ENCODE measurements around the gene PSMB1.

Gene PSMB1

GRCh38 chr6:170590725-170591124 is 37.6 kb upstream of the PSMB1 start:
- no peak for TF ChIP-seq POLR2AphosphoS5 (IDR thresholded peaks at IDR 0.05; ENCODE audit: low read depth)
- no peak for TF ChIP-seq GABPA (IDR thresholded peaks at IDR 0.05; ENCODE audit: low read depth)
- no peak for TF ChIP-seq CTCF (IDR thresholded peaks at IDR 0.05; ENCODE audit: insufficient read depth, low read length)
- TF ChIP-seq SPI1 (IDR thresholded peaks at IDR 0.05; ENCODE audit: borderline replicate concordance, low read depth) = no peak
- TF ChIP-seq REST (IDR thresholded peaks at IDR 0.05; ENCODE audit: insufficient replicate concordance, low read depth) = no peak
- no peak for DNase-seq (ENCODE audit: low read depth in 1 of 2, low spot score in 1 of 2)
- Histone ChIP-seq H3K4me3 (replicated peaks; ENCODE audit: insufficient read depth, low read length) (no peak overlapping the region), H3K27me3 (ENCODE audit: insufficient read depth, poor library complexity, severe bottlenecking) (no peaks in the 10 kb centered on the region), H3K27ac (replicated peaks) (no peak overlapping the region)

- no peak for TF ChIP-seq SPI1 (IDR thresholded peaks at IDR 0.05; ENCODE audit: borderline replicate concordance, low read depth)
- no peak for TF ChIP-seq GABPA (IDR thresholded peaks at IDR 0.05; ENCODE audit: low read depth)
- TF ChIP-seq REST (IDR thresholded peaks at IDR 0.05; ENCODE audit: insufficient replicate concordance, low read depth) = no peak
- no peak for TF ChIP-seq CTCF (IDR thresholded peaks at IDR 0.05; ENCODE audit: insufficient read depth, low read length)
- no peak for TF ChIP-seq POLR2AphosphoS5 (IDR thresholded peaks at IDR 0.05; ENCODE audit: low read depth)
- H3K4me3 ChIP-seq (replicated peaks; ENCODE audit: insufficient read depth, low read length) = peak overlapping the region; percentile 92
- no peaks in the 10 kb centered on the region for H3K27me3 ChIP-seq (ENCODE audit: insufficient read depth, poor library complexity, severe bottlenecking)
- peak overlapping the region; percentile 67 for H3K27ac ChIP-seq (replicated peaks)
- no peak for DNase-seq (ENCODE audit: low read depth in 1 of 2, low spot score in 1 of 2)
Measured at GRCh38 chr6:170584954-170585498, 31.9 kb upstream of the PSMB1 start.

GRCh38 chr6:170584181-170584953 is 31.3 kb upstream of the PSMB1 start, which contains the start of gene PDCD2:
PDCD2 (minus strand) TSS chr6:170584637; CDS start chr6:170584581, 56 bp downstream.
- peak; percentile 84 to 95 for DNase-seq (ENCODE audit: low read depth in 1 of 2, low spot score in 1 of 2)
- H3K27ac ChIP-seq (replicated peaks) = peak within 1 kb of the TSS; percentile 81
- H3K4me3 ChIP-seq (replicated peaks; ENCODE audit: insufficient read depth, low read length) = peak within 1 kb of the TSS; percentile 92
- no peaks in the 10 kb centered on the region for H3K27me3 ChIP-seq (ENCODE audit: insufficient read depth, poor library complexity, severe bottlenecking)
- TF ChIP-seq SPI1 (IDR thresholded peaks at IDR 0.05; ENCODE audit: borderline replicate concordance, low read depth) (no peak; the same call in 1 of the 2 replicates), CTCF (IDR thresholded peaks at IDR 0.05; ENCODE audit: insufficient read depth, low read length) (no peak), REST (IDR thresholded peaks at IDR 0.05; ENCODE audit: insufficient replicate concordance, low read depth) (no peak), GABPA (IDR thresholded peaks at IDR 0.05; ENCODE audit: low read depth) (peak; percentile 95), POLR2AphosphoS5 (IDR thresholded peaks at IDR 0.05; ENCODE audit: low read depth) (peak; percentile 76; the same call in 1 of the 2 replicates)
